Right lobe of liver (tissue), 4 donors: ENCODE measurements around the gene FBXW11.

Source experiments
- CTCF ChIP-seq, 4 donors: fragments of 200-600 bp in 3 of 4; fragments of 450-650 bp in 1 of 4; IDR thresholded peaks; one replicate each; pipeline versions ENCODE4 v1.5.1 to v1.8.0; 2016 to 2022; ENCODE audit warnings: antibody characterized with exemption in 4 of 4, mild to moderate bottlenecking in 2 of 4
- POLR2A ChIP-seq: fragments of 450-650 bp; IDR thresholded peaks from one replicate; pipeline ENCODE4 v1.6.1; 2017; ENCODE audit warnings: antibody characterized with exemption, mild to moderate bottlenecking
- donor health status: DM: no; HTN: no; CAD: no.
- donor health status: DM: no; HTN: no; CAD: no.
- donor health status: DM: no; HTN: yes; CAD: no.

DNA sequence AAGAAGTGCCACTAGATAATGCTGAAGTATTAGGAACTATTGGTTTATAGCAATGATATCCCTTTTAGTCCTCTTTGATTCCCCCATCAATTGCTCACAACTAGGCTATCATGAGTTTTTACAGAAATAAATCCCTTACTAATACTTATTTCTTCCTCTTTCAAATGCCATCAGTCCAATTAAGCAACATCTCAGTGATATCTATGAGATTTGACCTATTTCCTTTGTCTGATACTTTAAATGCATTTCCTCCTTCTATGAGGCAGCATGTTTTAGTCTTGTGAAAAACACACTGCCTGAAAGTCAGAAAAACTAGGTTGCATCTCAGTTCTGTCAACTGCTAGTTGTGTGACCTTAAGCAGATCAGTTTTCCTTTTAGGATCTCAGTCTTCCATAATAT, 101.6 kb downstream of the FBXW11 start:
- TF ChIP-seq POLR2A (no peak), CTCF (IDR thresholded peaks at IDR 0.05) (no peak)
